NCI-H2029 treated with DMSO at 0.1 percent for 48 hours (cell line): ENCODE measurements around the gene AFAP1L1.

Experiments used
- DNase-seq: peaks from one replicate; lab custom pipeline; 2025; lab: John Stamatoyannopoulos, UW

AFAP1L1 gene

GRCh38 chr5:149349382-149349781, 77.7 kb downstream of the AFAP1L1 start:
- DNase-seq: no peak

- no peak for DNase-seq
Measured at GRCh38 chr5:149352169-149352568, 80.5 kb downstream of the AFAP1L1 start.

GRCh38 chr5:149353911-149354310, 82.3 kb downstream of the AFAP1L1 start:
- DNase-seq: no peak

GRCh38 chr5:149355688-149356087, 84.0 kb downstream of the AFAP1L1 start:
- DNase-seq: no peak

GRCh38 chr5:149356391-149356790, 84.7 kb downstream of the AFAP1L1 start:
- DNase-seq: no peak

GRCh38 chr5:149357370-149358293, 86.0 kb downstream of the AFAP1L1 start, which contains the start of gene PCYOX1L:
TSS of gene PCYOX1L (plus strand) at chr5:149358046. CDS start at chr5:149358069, 23 bp downstream.
- DNase-seq: peak; percentile 94

GRCh38 chr5:149358294-149358651, 86.6 kb downstream of the AFAP1L1 start:
- no peak for DNase-seq

GRCh38 chr5:149358868-149359495, 87.3 kb downstream of the AFAP1L1 start:
- DNase-seq: no peak

GRCh38 chr5:149360272-149360671, 88.6 kb downstream of the AFAP1L1 start:
- DNase-seq: no peak

GRCh38 chr5:149362541-149362940, 90.9 kb downstream of the AFAP1L1 start:
- DNase-seq: no peak

- no peak for DNase-seq
Measured at GRCh38 chr5:149363358-149363757, 91.7 kb downstream of the AFAP1L1 start.

GRCh38 chr5:149363936-149364335, 92.3 kb downstream of the AFAP1L1 start:
- no peak for DNase-seq

GRCh38 chr5:149364719-149365118, 93.1 kb downstream of the AFAP1L1 start:
- DNase-seq: no peak

- DNase-seq: no peak
Measured at GRCh38 chr5:149365418-149365817, 93.8 kb downstream of the AFAP1L1 start.

GRCh38 chr5:149366169-149366729, 94.6 kb downstream of the AFAP1L1 start:
- no peak for DNase-seq

GRCh38 chr5:149367249-149367971, 95.8 kb downstream of the AFAP1L1 start:
- DNase-seq: peak; percentile 7

- no peak for DNase-seq
Measured at GRCh38 chr5:149367972-149368645, 96.5 kb downstream of the AFAP1L1 start.

- peak; percentile 44 for DNase-seq
Measured at GRCh38 chr5:149370878-149371277, 99.2 kb downstream of the AFAP1L1 start.

GRCh38 chr5:149371296-149371962, 99.8 kb downstream of the AFAP1L1 start:
- peak; percentile 53 for DNase-seq

- no peak for DNase-seq
Measured at GRCh38 chr5:149372076-149372795, 100.6 kb downstream of the AFAP1L1 start.
